ENCODE data around the gene SECTM1. TPM values are rescaled to one million over a fixed set of nuclear protein-coding genes. Genes with fewer than 3 reads are reported as not detected.
A peak's percentile ranks its signal among the peaks of the same experiment; 100 is the strongest.

The SECTM1 gene
- total RNA-seq, 1 donor from 2014 or later = 6.7 TPM

DNA sequence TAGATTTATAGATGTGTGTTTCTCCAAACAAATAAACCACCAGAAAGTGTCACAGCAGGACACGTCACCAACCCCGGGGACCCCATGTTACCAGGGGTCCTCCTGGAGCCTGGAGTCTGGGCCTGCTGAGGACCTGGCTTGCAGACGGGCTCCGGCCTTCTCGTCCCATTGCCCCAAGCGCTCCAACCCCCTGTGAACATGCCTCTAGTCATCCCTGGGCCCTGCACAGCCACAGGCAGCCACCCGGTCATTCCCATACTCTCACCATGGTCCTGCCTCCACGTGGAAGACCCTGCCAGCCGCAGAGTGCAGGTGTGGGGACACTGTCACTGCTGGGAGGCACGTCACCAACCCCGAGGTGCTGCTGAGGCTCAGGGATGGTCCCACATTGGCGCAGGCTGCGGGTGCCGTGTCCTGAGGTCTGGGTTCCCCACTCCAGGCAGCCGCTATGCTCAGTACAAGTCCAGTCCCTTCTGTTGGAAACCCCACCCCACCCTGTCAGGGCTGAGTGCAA lies 4.5 kb downstream of the SECTM1 start:
- DNase-seq (ENCODE audit: low spot score) = no peak

DNA sequence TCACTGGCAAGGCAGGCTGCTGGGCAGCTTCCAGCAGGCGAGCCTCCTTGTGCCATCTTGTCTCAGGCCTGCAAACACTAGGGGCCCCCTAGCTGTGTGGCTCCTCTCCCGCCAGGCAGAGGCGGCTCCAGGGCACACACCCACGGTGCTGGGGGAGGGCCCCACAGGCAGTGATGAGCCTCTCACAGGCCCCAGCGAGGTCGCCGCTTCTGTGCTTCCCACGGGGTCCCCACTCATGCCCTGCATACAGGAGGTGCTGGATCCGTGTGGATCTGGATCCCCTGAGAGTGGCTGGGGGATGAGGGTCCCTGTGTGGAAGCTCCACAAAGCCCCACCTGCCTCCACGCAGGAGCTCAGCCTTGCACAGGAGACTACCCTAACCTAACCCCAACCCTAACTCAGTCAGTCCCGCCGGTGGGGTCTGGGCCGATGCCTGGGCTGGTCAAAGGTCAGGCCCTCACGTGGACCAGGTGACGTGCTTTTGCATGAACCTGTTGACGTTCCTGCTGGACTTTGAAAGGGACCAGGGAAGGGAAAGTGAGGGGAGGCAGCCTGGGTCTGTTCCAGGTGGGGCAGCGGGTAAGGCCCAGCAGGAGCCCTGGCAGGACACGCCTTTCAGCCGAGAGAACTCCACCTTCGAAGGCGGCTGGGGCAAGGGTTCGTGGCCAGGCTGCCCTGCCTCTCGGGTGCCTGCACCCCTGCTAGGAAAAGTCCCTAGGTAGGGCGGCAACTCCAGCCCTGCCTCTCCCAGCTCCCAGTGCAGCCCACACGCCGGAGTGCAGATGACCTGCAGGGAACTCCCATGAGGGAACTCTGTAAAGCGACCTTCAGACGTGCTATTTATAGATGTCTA lies 5.2 kb downstream of the SECTM1 start:
- peak; percentile 38 for DNase-seq (ENCODE audit: low spot score)

- DNase-seq (ENCODE audit: low spot score) = no peak
Observed at GRCh38 chr17:82327757-82328140, 5.8 kb downstream of the SECTM1 start.

- no peak for DNase-seq (ENCODE audit: low spot score)
Observed at GRCh38 chr17:82327289-82327688, 6.3 kb downstream of the SECTM1 start.

GRCh38 chr17:82325286-82326180 lies 8.0 kb downstream of the SECTM1 start:
- no peak for DNase-seq (ENCODE audit: low spot score)

- DNase-seq (ENCODE audit: low spot score) = no peak
Observed at GRCh38 chr17:82324566-82325285, 8.8 kb downstream of the SECTM1 start.

- DNase-seq (ENCODE audit: low spot score) = no peak
Observed at GRCh38 chr17:82323514-82324234, 9.9 kb downstream of the SECTM1 start.

- no peak for DNase-seq (ENCODE audit: low spot score)
Observed at GRCh38 chr17:82322526-82323453, 10.8 kb downstream of the SECTM1 start.

GRCh38 chr17:82321947-82322466 lies 11.6 kb downstream of the SECTM1 start:
- no peak for DNase-seq (ENCODE audit: low spot score)

DNA sequence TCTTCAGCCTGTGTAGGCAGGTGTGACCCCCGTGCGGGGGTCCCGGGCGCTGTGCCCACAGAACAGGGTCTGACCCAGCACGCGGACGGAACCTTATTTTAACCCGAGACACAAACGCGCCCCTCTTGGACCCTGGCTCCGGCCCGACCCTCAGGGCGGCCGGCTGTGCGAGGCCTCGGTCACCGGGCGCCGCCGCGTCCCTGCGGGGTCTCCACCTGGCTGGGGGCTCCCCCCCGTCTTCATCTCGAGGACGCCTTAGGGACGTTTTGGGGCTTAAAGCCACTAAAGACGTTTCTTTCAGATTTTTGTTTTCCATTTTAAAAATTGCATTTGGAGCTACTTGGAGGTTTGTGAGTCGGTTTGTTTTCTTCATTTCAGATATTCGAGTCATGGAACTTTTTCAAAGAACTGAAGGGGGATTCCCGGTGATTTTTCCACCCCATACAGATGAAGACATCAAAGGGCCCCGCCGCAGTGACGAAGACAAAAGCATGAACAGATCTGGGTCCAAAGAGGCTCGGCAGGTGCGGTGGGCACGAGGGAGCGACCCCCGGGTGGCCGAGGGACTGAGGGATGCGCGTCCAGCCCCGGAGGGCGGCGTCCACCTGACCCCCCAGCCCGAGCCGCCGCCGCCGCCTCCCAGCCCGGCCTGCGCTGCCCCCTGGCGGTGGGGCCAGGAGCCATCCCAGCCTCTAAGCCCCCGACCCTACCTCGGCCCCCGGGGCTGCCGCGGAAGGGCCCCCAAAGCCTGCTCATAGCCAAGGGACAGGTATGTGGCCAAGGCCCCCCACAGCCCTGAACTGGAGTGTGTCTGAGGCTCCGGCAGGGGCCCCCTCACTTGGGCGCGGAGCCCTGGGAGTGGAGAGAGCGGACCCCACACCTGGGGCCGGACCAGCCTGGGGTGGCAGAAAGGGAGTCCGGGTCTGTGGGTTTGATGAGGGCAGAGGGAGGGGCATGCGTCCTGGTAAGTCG lies 12.3 kb downstream of the SECTM1 start:
- DNase-seq (ENCODE audit: low spot score) = no peak

DNA sequence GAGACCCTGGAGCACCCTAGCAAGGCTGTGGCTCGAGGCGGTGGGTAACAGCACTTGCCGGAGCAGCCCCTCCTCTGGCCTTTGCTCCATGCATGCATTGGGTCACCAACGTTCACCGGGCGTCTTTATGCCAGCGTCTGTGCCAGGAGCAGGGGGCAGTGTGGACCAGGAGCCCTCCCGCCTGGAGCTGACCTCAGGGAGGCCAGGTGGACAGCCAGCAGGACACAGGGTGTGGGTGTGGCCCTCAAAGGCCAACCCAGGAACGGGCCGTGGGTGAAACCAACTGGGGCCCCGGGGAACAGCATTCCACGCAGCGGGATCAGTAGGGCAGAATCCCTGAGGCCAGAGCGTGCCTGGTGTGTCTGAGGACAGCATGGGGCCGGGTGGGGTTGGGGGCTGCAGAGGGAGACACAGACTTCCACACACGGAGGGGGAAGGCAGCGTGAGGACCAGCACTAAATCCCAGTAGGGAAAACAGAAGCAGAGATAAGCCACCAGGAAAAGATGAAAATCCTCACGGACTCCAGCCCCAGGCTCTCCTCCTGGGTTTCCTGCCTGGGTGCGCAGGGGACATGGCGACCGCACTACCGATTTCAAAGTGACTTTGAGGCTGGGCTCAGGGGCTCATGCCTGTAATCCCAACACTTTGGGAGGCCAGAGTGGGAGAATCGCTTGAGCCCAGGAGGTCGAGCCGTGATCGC lies 13.3 kb downstream of the SECTM1 start:
- DNase-seq (ENCODE audit: low spot score) = no peak

GRCh38 chr17:82319619-82320062 lies 13.9 kb downstream of the SECTM1 start:
- no peak for DNase-seq (ENCODE audit: low spot score)

GRCh38 chr17:82318772-82319606 lies 14.6 kb downstream of the SECTM1 start:
- DNase-seq (ENCODE audit: low spot score) = no peak

DNA sequence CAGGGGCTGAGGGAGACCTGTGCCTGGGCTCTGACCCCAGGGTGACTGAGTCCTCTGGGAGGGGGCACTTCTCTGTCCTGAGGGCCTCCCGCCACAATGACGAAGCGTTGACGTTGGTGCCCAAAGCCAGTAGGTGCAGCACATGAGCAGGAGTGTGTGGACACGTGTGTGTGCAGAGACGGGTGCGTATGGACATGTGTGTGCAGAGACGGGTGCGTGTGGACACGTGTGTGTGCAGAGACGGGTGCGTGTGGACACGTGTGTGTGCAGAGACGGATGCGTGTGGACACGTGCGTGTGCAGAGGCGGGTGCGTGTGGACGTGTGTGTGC lies 15.4 kb downstream of the SECTM1 start:
- no peak for DNase-seq (ENCODE audit: low spot score)

DNA sequence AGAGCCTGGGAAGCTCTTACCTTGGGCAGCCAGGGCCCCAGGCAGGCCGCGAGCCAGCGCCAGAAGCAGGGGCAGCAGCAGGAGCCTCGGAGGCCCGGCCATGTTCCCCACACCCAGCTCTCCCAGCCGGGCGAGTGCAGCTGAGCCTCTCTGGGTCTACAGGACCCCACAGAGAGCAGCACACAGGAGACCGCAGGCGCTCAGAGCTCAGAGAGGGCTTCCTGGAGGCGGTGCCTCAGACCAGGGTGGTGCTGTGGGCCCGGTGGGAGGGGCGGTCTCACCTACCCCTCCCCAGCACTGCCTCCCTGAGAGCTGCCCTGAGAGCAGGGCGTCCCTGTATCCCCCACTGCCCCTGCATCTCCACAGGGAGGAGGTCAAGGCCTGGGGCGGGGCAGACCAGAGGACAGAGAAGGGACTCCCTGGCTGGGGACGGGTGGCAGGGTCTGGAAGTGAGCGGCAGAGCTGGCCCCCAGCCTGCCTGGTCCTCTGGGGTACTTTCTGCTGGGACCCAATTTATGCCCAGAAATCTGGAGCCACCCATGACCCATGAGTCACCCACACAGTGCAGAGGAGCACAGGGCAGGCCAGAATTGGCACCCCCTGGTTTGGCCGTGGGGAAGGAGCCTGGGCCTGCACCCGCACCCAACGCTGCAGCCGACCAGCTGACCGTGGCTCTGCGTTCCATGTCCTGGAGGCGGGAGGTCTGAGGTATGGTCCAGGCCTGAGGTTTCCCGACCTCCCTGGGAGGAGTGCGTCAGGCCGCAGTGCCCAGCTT lies 16.0 kb downstream of the SECTM1 start, which contains the start of gene CD7:
Gene CD7, minus strand, starts transcription at position 215 of the 775 bp plus-strand sequence. Its CDS starts 113 bp downstream, at position 102.
- DNase-seq (ENCODE audit: low spot score) = no peak

All from umbilical cord (tissue), 2 donors.